ENCODE data around the gene CCDC27.

CCDC27 gene

DNA sequence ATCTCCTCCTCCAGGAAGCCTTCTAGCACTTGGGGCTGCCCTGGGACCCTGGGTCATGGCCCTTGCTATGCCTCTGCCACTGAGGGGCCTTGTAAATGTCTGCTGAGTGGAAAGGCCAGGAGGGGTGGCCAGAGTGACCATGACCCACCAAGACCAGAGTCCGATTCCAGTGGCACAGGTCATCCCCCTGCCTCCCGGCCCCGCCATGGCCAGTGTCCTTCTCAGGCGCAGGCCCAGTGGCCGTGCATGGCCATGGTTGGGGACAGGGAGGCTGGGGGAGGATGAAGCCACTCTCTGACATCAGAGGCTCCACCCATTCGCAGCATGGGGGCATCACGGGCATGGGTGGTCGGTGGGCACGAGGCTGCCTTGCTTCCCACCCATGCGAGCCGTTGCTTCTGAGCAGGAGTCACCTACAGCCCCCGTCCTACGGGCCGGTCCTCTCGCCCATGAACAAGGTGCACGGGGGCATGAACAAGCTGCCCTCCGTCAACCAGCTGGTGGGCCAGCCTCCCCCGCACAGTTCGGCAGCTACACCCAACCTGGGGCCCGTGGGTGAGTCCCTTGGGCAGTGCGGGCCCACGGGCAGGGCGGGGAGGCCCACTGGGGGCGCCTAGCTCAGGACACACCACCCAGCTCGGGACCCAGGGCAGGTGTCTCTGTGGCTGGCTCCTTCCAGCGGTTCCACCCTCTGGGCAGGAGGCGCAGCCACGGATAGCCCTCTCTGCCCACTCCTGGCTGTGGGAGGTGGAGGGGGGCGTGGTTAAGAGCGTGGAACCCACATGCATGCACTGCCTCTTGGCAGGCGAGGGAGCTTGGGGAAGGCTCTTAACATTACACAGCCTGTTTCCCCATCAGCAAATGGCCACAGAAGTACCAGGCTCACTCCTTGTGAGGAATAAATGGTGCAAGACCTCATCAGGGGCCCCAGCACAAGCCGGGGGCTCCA, 22.4 kb upstream of the CCDC27 start:
- Histone ChIP-seq H3K27ac (ENCODE audit: poor library complexity, severe bottlenecking) (no peak overlapping the region), H3K27me3 (ENCODE audit: insufficient read depth, poor library complexity, severe bottlenecking) (no peaks in the 10 kb centered on the region), H3K9me3 (ENCODE audit: severe bottlenecking) (no peaks in the 10 kb centered on the region), H3K4me3 (ENCODE audit: severe bottlenecking) (no peak overlapping the region), H3K4me1 (ENCODE audit: insufficient read depth, poor library complexity, severe bottlenecking) (no peaks in the 10 kb centered on the region), H3K36me3 (ENCODE audit: low read depth) (no peaks in the 10 kb centered on the region)
- no peak for DNase-seq (ENCODE audit: low spot score)
- TF ChIP-seq, protein P1, sequence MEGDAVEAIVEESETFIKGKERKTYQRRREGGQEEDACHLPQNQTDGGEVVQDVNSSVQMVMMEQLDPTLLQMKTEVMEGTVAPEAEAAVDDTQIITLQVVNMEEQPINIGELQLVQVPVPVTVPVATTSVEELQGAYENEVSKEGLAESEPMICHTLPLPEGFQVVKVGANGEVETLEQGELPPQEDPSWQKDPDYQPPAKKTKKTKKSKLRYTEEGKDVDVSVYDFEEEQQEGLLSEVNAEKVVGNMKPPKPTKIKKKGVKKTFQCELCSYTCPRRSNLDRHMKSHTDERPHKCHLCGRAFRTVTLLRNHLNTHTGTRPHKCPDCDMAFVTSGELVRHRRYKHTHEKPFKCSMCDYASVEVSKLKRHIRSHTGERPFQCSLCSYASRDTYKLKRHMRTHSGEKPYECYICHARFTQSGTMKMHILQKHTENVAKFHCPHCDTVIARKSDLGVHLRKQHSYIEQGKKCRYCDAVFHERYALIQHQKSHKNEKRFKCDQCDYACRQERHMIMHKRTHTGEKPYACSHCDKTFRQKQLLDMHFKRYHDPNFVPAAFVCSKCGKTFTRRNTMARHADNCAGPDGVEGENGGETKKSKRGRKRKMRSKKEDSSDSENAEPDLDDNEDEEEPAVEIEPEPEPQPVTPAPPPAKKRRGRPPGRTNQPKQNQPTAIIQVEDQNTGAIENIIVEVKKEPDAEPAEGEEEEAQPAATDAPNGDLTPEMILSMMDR (IDR thresholded peaks at IDR 0.05; ENCODE audit: poor library complexity, severe bottlenecking): no peak
- ATAC-seq (ENCODE audit: low read depth): peak; percentile 23; the same call in 1 of the 3 replicates

DNA sequence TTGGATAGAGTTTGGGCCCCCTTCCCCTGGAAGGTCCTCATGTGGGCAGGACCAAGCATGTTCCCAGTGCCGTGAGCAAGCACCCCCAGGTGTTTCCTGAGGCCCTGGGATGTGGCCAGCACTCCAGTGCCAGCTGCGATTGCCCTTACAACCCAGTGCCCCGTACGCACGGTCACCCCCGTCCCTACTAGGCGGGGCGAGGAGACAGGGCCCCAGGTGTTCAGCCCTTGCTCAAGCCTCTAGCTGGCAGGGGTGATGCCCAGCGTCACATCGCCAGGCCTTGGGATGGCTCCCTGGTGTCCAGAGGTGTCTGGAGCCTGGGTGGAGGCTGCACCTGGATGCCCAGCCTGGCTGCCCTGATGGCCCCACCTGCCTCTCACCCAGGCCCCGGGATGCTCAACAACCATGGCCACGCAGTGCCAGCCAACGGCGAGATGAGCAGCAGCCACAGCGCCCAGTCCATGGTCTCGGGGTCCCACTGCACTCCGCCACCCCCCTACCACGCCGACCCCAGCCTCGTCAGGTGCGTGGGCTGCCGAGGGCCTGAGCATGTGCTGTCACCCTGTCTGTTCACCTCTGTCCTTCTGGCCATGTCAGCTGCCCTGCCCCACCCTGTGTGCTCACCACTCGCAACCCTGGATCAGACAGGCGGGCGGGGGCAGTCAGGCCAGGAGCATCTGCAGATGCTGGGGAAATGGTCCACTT, 21.6 kb upstream of the CCDC27 start:
- DNase-seq (ENCODE audit: low spot score) (no peak), ATAC-seq (ENCODE audit: low read depth) (peak; percentile 14; the same call in 1 of the 3 replicates)
- Histone ChIP-seq H3K9me3 (ENCODE audit: severe bottlenecking) (no peaks in the 10 kb centered on the region), H3K4me3 (ENCODE audit: severe bottlenecking) (no peak overlapping the region), H3K27me3 (ENCODE audit: insufficient read depth, poor library complexity, severe bottlenecking) (no peaks in the 10 kb centered on the region), H3K27ac (ENCODE audit: poor library complexity, severe bottlenecking) (no peak overlapping the region), H3K4me1 (ENCODE audit: insufficient read depth, poor library complexity, severe bottlenecking) (no peaks in the 10 kb centered on the region), H3K36me3 (ENCODE audit: low read depth) (no peaks in the 10 kb centered on the region)
- TF ChIP-seq, protein P1 (IDR thresholded peaks at IDR 0.05; ENCODE audit: poor library complexity, severe bottlenecking): no peak

DNA sequence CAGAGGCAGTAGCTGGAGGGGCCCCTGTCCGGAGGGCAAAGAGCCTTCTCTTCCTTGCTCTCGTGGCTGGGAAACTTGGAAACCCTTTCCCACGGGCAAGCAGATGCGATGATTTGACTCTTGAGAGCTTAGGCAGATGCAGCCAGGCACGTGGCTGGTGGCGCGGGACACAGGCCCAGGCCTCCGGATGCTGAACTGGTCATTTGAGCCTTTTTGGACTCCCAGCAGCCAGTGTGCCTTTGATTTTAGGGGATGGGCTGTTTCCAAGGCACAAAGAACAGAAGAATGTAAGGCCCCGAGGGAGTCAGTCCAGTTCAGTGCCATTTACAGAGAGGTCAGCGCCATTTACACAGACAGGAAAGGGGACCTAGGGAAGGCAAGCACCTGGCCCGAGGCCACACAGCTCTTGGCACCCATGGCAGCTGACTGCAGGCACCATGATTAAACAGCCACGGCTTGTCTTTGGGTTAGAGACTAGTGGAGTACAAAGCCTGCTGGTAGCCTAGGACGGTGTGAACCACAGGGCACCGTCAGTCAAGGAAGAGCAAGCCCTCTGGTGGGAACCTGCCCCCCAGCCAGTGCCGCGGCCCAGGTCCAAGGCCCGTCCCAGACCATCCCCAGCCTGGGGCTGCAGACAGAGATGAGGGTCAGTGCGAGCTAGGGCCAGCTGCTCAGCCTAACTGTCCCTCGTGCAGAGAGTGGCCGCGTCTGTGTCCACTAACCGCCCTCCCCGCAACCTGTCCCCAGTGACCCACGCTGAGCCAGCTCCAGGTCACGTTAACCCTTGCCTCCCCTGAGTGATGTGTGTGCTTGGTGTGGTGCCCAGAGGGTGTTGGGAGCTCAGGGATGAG, 20.4 kb upstream of the CCDC27 start:
- no peaks in the 10 kb centered on the region for H3K9me3 ChIP-seq (ENCODE audit: severe bottlenecking)
- H3K4me3 ChIP-seq (ENCODE audit: severe bottlenecking): no peak overlapping the region
- H3K27me3 ChIP-seq (ENCODE audit: insufficient read depth, poor library complexity, severe bottlenecking): no peaks in the 10 kb centered on the region
- no peak for DNase-seq (ENCODE audit: low spot score)
- TF ChIP-seq, protein P1 (IDR thresholded peaks at IDR 0.05; ENCODE audit: poor library complexity, severe bottlenecking): no peak
- H3K4me1 ChIP-seq (ENCODE audit: insufficient read depth, poor library complexity, severe bottlenecking): no peaks in the 10 kb centered on the region
- H3K27ac ChIP-seq (ENCODE audit: poor library complexity, severe bottlenecking): no peak overlapping the region
- H3K36me3 ChIP-seq (ENCODE audit: low read depth): peaks cover 5% of the 10 kb centered on the region; the same call in 1 of the 2 replicates
- ATAC-seq (ENCODE audit: low read depth): no peak

DNA sequence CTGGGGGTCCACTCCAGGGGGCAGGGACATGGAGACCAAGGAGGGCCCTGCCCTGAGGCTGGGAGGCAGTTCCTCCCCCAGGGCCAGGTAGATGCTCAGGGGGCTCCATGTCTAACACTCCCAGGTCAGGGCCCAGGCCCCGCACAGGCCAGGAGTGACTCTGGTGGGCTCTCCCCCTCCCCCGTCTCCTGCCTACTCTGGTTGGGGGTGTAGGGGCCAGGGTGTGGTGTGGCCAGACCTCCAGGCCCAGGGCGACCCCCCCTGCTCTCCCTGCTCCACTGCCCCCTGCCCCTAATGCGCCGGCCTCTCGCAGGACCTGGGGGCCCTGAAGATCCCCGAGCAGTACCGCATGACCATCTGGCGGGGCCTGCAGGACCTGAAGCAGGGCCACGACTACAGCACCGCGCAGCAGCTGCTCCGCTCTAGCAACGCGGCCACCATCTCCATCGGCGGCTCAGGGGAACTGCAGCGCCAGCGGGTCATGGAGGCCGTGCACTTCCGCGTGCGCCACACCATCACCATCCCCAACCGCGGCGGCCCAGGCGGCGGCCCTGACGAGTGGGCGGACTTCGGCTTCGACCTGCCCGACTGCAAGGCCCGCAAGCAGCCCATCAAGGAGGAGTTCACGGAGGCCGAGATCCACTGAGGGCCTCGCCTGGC, 19.7 kb upstream of the CCDC27 start:
- H3K4me3 ChIP-seq (ENCODE audit: severe bottlenecking): no peak overlapping the region
- H3K36me3 ChIP-seq (ENCODE audit: low read depth): peaks cover 12% of the 10 kb centered on the region
- no peaks in the 10 kb centered on the region for H3K4me1 ChIP-seq (ENCODE audit: insufficient read depth, poor library complexity, severe bottlenecking)
- H3K27me3 ChIP-seq (ENCODE audit: insufficient read depth, poor library complexity, severe bottlenecking): no peaks in the 10 kb centered on the region
- DNase-seq (ENCODE audit: low spot score) (no peak), ATAC-seq (ENCODE audit: low read depth) (no peak)
- no peaks in the 10 kb centered on the region for H3K9me3 ChIP-seq (ENCODE audit: severe bottlenecking)
- no peak overlapping the region for H3K27ac ChIP-seq (ENCODE audit: poor library complexity, severe bottlenecking)
- TF ChIP-seq, protein P1 (IDR thresholded peaks at IDR 0.05; ENCODE audit: poor library complexity, severe bottlenecking): no peak
